SKM-1 treated with dmso at 0.1 percent for 144 hours (cell line): Measurements from ENCODE around the gene LAP3.
"Not testable (repeated sequence)": the region's sequence is repeated elsewhere in the genome, so short reads cannot be mapped to it uniquely, and the experiment has no call there.

Source experiments
- DNase-seq: peaks from one replicate; lab custom pipeline; 2025; ENCODE audit not compliant: unreplicated experiment; lab: John Stamatoyannopoulos, UW

LAP3 gene

GRCh38 chr4:17576932-17577664 is at the start of gene LAP3:
Gene LAP3, plus strand, starts transcription at chr4:17577198. Its CDS starts 268 bp downstream, at chr4:17577466.
- peak; percentile 92 for DNase-seq

- DNase-seq = no peak
Observed at GRCh38 chr4:17528551-17529165, 48.3 kb upstream of the LAP3 start.

GRCh38 chr4:17531538-17532285 is 45.3 kb upstream of the LAP3 start:
- DNase-seq = no peak

DNA sequence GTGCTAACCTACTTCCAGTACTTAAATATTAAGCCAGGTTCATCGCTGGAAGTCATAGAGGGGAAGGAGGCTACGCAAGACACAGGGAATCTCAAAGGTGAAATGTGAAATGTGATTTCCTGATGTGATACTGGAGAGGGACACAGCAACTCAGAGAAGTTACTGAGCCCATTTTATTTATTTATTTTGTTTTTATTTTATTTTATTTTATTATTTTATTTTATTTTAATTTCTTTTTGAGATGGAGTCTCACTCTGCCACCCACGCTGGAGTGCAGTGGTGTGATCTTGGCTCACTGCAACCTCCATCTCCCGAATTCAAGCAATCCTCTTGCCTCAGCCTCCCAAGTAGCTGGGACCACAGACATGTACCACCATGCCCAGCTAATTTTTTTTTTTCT is 42.3 kb upstream of the LAP3 start:
- DNase-seq = no peak

- no peak for DNase-seq
Observed at GRCh38 chr4:17535242-17535641, 41.8 kb upstream of the LAP3 start.

DNA sequence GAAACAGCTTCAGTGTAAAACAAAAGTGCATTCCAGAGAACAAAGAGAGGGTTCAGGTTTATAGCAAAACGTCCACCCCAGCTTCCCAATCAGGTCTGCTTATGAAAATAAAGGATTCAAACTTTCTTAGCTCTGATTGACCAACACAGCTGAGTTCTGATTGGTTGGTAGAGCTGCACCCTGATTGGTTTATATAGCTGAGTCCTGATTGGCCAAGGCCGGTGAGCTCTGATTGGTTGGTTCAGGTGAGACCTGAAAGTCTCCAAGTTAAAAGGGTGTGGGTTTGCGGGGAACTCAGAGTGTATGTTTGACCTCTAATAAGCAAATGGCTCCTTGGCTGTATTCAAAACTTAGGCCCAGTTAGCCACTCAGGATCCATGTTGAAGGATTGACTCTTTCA is 41.1 kb upstream of the LAP3 start:
- DNase-seq = no peak

GRCh38 chr4:17537060-17537459 is 39.9 kb upstream of the LAP3 start:
- DNase-seq = not testable (repeated sequence)

GRCh38 chr4:17544205-17544604 is 32.8 kb upstream of the LAP3 start:
- no peak for DNase-seq

GRCh38 chr4:17544831-17545234 is 32.2 kb upstream of the LAP3 start:
- DNase-seq = no peak

GRCh38 chr4:17545374-17546140 is 31.4 kb upstream of the LAP3 start:
- no peak for DNase-seq

GRCh38 chr4:17546222-17546621 is 30.8 kb upstream of the LAP3 start:
- no peak for DNase-seq

DNA sequence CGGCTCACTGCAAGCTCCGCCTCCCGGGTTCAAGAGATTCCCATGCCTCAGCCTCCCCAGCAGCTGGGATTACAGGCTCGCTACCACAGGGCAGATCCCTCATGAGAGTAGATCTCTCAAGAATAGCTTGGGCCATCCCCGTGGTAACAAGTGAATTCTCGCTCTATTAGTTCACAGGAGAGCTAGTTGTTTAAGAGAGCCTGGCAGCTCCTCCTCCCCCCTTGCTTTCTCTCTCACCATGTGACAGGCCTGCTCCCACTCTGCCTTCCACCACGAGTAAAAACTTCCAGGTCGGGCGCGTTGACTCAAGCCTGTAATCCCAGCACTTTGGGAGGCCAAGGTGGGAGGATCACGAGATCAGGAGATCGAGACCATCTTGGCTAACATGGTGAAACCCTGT is 30.3 kb upstream of the LAP3 start:
- DNase-seq = no peak

DNA sequence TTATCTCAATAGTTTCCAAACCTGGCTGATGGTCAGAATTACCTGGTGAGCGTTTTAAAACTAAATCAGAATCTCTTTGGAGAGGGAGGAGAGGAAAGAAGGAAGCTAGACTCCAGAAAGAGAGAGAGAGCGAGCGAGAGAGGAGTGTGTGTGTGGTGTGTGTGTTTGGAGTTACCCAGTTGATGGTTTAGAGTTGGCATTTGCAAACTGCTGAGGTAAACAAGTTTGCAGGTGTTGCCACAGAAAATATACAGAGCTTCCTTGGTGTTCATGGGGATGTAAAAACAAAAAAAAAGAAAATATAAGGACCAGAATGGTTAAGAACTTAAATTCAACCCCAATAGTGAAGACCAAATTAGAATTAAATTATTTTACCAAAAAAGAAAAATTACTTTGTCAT is 26.4 kb upstream of the LAP3 start:
- no peak for DNase-seq

DNA sequence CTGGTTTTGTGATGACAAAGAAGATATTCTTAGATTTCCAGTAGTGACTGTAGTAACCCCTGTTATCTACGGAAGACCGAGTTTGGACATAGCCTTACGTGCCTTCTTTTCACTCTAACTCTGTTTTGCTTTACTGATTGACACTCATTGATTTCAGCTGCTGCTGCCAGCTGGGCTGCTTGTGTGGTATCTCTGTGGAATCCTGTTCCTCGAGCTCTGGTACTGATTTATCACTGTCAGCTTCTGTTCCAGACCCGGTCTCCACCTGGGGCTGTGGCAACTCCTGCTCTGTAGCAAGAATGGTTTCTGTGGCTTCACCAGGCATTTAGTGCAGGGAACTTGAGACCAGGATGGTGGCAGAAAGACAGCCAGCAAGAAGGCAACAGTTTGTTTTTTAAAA is 24.6 kb upstream of the LAP3 start:
- DNase-seq = no peak

DNA sequence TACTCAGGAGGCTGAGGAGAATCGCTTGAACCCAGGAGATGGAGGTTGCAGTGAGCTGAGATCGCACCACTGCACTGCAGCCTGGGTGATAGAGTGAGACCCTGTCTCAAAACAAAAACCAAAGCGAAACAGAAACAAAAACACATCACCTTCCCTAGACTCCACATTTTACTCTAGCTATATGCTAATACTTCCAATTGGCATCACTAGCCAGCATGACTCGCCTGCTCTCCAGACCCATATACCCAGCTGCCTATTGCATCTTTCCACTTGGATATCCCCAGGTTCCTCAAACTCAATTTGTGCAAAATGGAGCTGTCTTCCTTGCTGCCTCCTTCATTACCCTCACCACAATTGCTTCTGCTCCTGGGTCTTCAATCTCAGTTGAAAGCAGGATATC is 22.4 kb upstream of the LAP3 start:
- DNase-seq = no peak

DNA sequence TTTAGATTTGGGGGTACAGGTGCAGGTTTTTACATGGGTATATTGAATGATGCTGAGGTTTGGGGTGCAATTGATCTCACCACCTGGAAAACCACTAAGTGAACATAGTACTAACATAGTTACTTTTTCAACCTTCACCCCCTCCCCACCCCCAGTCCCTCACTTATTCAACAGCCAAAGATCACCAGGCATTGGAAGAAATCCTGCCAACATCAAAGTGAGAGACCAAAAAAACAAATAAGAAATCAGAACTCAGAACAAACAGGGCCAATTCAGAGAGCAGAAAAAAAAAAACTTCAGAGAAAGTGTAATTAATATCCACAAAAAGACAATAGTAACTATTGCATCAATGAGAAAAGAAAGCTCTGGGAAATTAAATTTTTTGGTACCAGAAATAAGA is 20.5 kb upstream of the LAP3 start:
- DNase-seq = no peak

- no peak for DNase-seq
Observed at GRCh38 chr4:17557880-17558279, 19.1 kb upstream of the LAP3 start.

GRCh38 chr4:17558941-17559708 is 17.9 kb upstream of the LAP3 start:
- DNase-seq = no peak

GRCh38 chr4:17559709-17560048 is 17.3 kb upstream of the LAP3 start:
- DNase-seq = no peak

- DNase-seq = no peak
Observed at GRCh38 chr4:17560065-17560673, 16.8 kb upstream of the LAP3 start.
